ENCODE measurements around the gene SUFU. TPM values are rescaled to one million over a fixed set of nuclear protein-coding genes. Genes with fewer than 3 reads are reported as not detected.

Gene SUFU
- total and polyA plus RNA-seq, 2 experiments from 2014 or later = 2.8 to 5.6 TPM

DNA sequence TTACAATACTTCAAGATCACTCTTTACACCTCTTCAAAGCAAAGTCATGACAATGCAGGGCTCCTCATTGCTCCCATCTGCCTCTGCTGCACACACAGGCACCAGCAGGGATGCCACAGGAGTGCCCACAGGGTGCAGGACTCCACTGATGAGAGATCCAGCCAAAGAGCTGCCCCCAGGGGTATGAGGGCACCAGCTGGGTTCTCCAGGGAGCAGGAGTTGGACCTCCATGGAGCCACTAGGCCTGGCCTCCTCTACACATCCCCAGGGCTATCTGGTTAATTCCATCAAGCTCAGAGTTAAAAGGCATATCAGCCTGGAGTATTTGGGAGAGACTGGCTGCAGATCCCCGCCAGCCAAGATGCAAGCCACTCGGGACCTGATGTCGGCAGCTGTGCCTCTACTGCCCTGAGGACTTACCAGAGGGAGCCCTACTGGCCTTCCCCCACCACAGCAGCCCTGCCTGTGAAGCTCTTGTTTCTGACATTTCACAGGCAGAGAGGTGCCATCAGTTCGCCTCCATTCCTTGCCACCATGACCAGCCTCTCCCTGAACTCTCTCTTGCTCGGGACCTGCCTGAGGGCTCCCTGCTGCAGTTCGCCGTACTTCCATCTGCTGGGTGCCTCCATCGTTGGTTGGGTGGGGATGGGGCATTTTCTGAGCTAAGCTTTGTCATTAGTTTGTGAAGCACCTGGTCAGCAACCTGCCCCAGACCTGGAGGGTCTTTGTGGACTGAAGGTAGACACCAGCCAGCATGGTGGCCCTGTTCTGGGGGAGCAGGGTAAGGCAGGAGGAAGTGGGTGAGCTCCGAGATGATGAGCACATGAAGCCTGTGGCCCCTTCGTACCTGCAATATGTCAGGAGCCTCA is 128.0 kb downstream of the SUFU start:
- peaks cover 53% of the 10 kb centered on the region for H3K4me1 ChIP-seq (ENCODE audit: insufficient read depth)
- no peak overlapping the region for H3K27ac ChIP-seq (ENCODE audit: low read depth)
- Mint-ChIP-seq H3K4me1 (peaks cover 78% of the 10 kb centered on the region), H3K9me3 (no peaks in the 10 kb centered on the region), H3K4me3 (no peak overlapping the region), H3K36me3 (ENCODE audit: low read depth) (no peaks in the 10 kb centered on the region), H3K27ac (no peak overlapping the region), H3K27me3 (ENCODE audit: insufficient read depth, low read depth, poor library complexity) (peaks cover 27% of the 10 kb centered on the region)
- no peak overlapping the region for H2AFZ ChIP-seq
- no peaks in the 10 kb centered on the region for H3K36me3 ChIP-seq (ENCODE audit: insufficient read depth)
- no peak overlapping the region for H3K4me3 ChIP-seq
- H3K9me2 ChIP-seq (ENCODE audit: insufficient read depth) = no peaks in the 10 kb centered on the region
- H3F3A ChIP-seq (replicated peaks; ENCODE audit: low read depth) = peaks cover 13% of the 10 kb centered on the region
- TF ChIP-seq POLR2AphosphoS5 (IDR thresholded peaks at IDR 0.05; ENCODE audit: low read depth) (no peak), CTCF (conservative IDR thresholded peaks at IDR 0.05; ENCODE audit: low read depth in 2 of 2) (no peak), ZNF331 (CRISPR knock-in tag; IDR thresholded peaks at IDR 0.05; ENCODE audit: low read depth) (no peak), REST (IDR thresholded peaks at IDR 0.05; ENCODE audit: unreplicated experiment) (no peak)
- no peaks in the 10 kb centered on the region for H4K20me1 ChIP-seq (replicated peaks; ENCODE audit: insufficient read depth)
- H3K27me3 ChIP-seq (ENCODE audit: insufficient read depth) = no peaks in the 10 kb centered on the region
- DNase-seq (ENCODE audit: low spot score) = no peak
- ATAC-seq = no peak
- no peaks in the 10 kb centered on the region for H3K79me2 ChIP-seq (replicated peaks; ENCODE audit: insufficient read depth)
- no peak overlapping the region for H3K4me2 ChIP-seq

DNA sequence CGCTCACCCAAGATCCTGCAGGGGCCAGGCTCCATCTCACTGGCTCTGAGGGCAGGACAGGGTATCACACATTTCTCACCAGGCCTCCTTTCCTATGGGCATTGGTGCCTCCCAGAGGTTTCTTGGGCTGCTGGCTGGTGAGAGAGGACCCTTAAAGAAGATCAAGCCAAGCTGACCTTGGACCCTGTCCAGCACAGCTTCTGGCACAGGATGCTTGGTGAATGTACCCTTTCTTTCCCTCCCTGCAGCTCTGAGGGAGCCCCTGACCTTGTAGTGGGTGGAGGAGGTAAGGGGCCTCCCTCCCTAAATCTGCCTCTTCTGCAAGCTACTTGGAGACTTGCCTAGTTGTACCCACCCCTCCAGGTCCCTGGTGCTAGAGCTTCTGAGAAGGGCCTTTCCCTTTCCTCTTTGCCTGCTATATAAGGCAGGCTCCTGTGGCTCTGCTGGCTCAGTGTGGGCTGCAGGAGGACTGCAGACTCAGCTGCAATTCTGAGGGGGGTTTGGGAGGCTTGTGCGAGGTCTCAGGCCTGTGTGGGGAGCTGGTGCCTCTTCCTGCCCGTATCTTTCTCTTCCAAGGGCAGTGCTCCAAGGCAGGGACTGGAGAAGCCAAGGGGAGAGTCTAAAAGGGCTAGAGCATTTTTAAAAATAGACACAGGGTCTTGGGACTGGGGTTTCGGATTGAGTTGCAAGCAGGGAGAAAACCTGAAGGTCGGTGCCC is 128.8 kb downstream of the SUFU start:
- Histone ChIP-seq H2AFZ (no peak overlapping the region), H3K27me3 (ENCODE audit: insufficient read depth) (no peaks in the 10 kb centered on the region), H3K4me1 (ENCODE audit: insufficient read depth) (peaks cover 45% of the 10 kb centered on the region), H3K4me2 (no peak overlapping the region), H3K36me3 (ENCODE audit: insufficient read depth) (no peaks in the 10 kb centered on the region), H3K4me3 (no peak overlapping the region), H4K20me1 (replicated peaks; ENCODE audit: insufficient read depth) (no peaks in the 10 kb centered on the region), H3K27ac (ENCODE audit: low read depth) (no peak overlapping the region), H3K79me2 (replicated peaks; ENCODE audit: insufficient read depth) (no peaks in the 10 kb centered on the region), H3K9me2 (ENCODE audit: insufficient read depth) (no peaks in the 10 kb centered on the region), H3F3A (replicated peaks; ENCODE audit: low read depth) (peaks cover 12% of the 10 kb centered on the region)
- Mint-ChIP-seq H3K36me3 (ENCODE audit: low read depth) (no peaks in the 10 kb centered on the region), H3K4me1 (peaks cover 70% of the 10 kb centered on the region), H3K9me3 (no peaks in the 10 kb centered on the region; the same call in 1 of the 3 replicates), H3K27me3 (ENCODE audit: insufficient read depth, low read depth, poor library complexity) (peaks cover 26% of the 10 kb centered on the region), H3K4me3 (no peak overlapping the region; the same call in 2 of the 3 replicates), H3K27ac (peak overlapping the region; percentile 89)
- ATAC-seq (no peak), DNase-seq (ENCODE audit: low spot score) (no peak)
- TF ChIP-seq REST (IDR thresholded peaks at IDR 0.05; ENCODE audit: unreplicated experiment) (no peak), ZNF114 (CRISPR knock-in tag; IDR thresholded peaks at IDR 0.05) (no peak), EZH2 (IDR thresholded peaks at IDR 0.05; ENCODE audit: low read depth, unreplicated experiment) (no peak), EZH2phosphoT487 (IDR thresholded peaks at IDR 0.05; ENCODE audit: unreplicated experiment) (no peak), STAT1 (IDR thresholded peaks at IDR 0.05; ENCODE audit: unreplicated experiment) (no peak), ZNF331 (CRISPR knock-in tag; IDR thresholded peaks at IDR 0.05; ENCODE audit: low read depth) (no peak), NANOG (IDR thresholded peaks at IDR 0.05; ENCODE audit: borderline replicate concordance) (no peak), JUNB (IDR thresholded peaks at IDR 0.05; ENCODE audit: unreplicated experiment) (no peak), CREB1 (CRISPR knock-in tag; IDR thresholded peaks at IDR 0.05; ENCODE audit: low read depth) (no peak)
